DMS 273 (cell line): ENCODE measurements around the gene CIB1.
"Not testable (repeated sequence)": the region's sequence is repeated elsewhere in the genome, so short reads cannot be mapped to it uniquely, and the experiment has no call there.

Source experiments
- DNase-seq: peaks from one replicate; lab custom pipeline; 2025; ENCODE audit not compliant: unreplicated experiment; lab: John Stamatoyannopoulos, UW

The CIB1 gene

GRCh38 chr15:90201130-90201943, 32.4 kb downstream of the CIB1 start, which contains the start of gene SEMA4B:
Gene SEMA4B, plus strand, starts transcription at chr15:90201330. Its CDS starts 249 bp downstream, at chr15:90201579.
- peak; percentile 78 for DNase-seq

DNA sequence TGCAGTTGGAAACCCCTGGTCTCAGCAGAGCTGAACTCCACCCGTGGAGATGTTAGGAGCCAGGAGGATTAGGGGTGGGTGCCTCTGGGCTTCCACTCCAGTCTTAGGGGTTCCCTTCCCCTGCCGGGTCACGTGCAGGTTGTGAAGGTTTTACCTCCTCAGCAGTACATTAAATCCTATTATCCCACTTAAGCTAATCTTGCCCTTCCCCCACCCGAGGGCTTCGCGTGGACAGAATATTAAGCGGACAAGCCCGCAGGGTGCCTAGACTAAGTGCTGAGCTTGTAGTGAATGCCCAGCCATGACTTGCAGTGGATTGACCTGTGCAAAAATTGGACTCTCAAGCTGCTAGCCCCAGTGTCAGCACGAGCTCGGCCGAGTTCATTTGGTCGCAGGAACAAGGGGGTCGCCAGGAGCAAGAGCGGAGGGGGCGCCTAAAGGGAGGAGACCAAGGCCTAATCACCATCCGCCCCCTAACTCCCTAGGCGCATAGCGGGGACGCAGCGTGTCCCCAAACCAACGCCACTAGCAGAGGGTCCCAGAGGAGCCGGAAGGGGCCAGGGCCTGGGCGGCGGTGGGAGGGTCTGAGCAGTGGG, 33.1 kb downstream of the CIB1 start:
- no peak for DNase-seq

DNA sequence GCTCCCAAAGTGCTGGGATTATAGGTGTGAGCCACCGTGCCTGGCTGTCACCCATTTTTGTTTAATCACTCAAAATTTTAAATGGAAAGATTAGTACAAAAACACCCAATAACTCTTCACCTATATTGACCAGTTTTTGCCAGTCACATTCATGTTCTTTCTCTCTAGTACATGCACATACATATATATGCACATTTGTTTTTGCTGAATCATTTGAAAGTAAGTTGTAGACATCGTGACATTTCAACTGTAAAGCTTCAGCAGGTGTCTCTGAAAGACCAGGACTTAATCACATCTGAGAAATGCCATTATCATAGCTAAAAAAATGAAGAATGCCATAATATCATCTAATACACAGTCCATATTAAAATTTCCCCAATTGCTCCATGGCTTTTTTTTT, 39.1 kb downstream of the CIB1 start:
- no peak for DNase-seq

DNA sequence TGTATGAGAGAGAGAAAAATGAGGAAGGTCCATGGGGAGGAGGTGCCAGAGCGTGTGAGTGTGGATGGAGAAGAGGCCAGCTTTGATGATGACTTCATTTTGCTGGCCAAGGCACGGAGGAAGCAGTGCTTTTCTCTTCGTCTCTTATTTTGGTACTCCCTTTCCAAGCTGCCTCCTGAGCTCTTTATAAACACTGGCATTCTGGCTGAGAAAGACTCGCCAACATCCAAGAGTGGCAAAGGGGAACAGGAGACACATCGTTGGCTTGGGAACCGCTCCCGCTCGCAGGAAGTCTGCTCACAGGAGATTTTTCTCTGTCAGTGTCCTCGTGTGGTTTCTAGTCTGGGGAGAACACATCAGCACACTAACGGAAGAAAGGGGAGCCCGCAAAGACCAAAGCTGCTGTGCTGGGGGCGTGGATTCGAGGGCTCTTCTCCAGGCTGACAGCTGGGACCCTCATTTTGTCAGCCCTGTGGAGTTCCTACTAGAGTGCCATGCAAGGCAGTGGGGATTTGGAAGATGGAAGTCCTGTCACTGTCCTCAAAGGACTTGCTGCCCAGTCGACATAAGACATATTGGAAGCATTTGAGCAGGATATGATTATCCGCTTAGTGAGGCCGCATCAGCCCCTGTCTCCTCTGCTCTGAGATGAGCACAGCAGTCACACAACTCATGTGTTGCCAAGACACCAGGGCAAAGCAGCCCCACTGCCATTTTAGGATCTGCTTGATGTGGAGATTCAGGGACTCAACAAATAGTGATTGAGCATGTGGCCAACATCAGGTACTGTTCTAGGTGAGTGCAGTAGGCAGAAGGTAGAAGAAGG, 40.6 kb downstream of the CIB1 start:
- DNase-seq: no peak

GRCh38 chr15:90191794-90192509, 41.8 kb downstream of the CIB1 start:
- peak; percentile 87 for DNase-seq

DNA sequence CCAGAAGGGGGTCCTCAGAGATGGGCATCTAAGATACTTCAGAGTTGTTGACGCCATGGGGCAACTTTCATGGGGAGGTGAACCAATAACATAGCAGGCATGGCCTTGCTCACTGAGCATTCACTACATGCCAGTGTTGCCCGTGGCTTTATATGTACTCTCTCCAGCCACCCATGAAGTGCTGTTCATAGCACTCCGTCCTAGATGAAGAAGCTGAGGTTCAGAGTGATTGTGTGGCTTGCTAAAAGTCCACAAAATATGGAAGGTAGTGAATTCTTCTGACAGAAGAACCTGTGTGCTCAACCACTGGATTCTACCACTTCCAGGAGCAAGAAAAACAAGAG, 42.4 kb downstream of the CIB1 start:
- DNase-seq: no peak

DNA sequence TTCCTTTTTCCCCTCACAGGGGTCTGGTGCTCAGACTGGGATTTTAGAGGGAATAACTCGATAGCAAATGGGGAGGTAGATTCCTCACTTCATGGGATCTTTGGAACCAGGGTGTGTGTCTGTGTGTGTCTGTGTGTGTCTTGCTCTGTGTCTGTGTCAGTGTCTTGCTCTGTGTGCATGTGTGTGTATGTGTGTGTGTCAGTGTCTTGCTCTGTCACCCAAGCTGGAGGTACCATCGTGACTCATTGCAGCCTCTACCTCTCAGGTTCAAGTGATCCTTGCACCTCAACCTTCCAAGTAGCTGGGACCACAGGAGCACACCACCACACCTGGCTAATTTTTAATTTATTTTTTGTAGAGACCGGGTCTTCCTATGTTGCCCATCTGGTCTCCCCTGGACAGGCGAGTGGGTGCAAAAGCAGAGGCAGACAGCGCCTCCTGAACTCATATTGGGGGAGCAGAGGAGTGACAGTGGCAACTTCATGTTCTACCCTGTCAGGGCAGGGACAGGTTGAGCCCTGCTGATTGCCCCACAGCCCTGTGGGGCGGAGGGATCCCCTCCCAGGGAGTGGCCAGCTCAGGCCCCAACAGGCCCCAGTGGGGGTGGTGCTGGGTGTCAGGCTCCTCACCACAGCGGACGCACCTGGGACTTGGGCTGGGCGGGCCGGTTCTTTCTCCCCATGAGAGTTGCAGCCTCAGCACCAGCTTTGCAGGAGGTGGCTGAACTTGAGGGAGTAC, 43.0 kb downstream of the CIB1 start:
- no peak for DNase-seq

- no peak for DNase-seq
Observed at GRCh38 chr15:90189781-90190467, 43.8 kb downstream of the CIB1 start.

DNA sequence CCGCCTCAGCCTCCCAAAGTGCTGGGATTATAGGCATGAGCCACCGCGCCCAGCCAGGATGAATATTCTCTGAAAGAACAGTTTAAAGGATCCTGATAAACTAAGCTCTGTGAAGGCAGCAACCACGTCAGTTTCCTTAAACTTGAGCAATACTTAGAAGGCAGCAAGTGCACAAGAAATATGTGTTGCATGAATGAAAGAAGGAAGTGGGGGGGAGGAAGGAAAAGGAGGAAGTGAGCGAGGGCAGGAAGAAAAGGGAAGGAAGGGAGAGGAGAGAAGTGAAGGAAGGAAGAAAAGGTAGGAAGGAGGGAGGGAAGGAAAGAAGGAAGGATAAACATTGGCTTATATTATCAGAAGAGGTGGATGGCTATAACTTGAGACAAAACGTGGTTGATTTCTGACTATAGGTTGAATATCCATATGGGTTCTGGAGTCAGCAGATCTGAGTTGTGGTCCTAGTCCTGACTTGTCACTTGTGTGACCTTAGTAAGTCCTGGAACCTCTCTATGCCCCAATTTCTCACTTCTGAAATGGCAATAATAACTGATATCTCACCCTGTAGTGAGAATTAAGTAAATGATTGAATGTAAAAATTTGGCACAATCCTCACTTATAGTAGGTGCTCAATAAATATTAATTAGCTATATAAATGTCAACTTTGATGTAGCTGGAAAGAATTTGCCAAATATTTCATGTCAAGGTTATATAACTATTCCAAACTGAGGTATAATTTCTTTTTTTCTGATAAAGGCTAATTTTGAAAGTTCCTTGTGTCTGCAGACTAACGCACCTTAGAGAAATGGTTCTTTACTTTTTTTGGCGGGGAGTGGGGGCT, 44.6 kb downstream of the CIB1 start:
- no peak for DNase-seq

DNA sequence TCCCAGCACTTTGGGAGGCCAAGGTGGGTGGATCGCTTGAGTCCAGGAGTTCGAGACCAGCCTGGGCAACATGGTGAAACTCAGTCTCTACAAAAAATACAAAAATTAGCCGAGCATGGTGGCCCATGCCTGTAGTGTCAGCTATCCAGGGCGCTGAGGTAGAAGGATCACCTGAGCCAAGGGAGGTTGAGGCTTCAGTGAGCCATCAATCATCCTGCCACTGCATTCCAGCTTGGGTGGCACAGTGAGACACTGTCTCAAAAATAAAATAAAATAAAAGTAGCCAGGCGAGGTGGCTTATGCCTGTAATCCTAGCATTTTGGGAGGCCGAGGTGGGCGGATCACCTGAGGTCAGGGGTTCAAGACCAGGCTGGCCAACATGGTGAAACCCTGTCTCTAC, 45.7 kb downstream of the CIB1 start:
- DNase-seq: not testable (repeated sequence)

DNA sequence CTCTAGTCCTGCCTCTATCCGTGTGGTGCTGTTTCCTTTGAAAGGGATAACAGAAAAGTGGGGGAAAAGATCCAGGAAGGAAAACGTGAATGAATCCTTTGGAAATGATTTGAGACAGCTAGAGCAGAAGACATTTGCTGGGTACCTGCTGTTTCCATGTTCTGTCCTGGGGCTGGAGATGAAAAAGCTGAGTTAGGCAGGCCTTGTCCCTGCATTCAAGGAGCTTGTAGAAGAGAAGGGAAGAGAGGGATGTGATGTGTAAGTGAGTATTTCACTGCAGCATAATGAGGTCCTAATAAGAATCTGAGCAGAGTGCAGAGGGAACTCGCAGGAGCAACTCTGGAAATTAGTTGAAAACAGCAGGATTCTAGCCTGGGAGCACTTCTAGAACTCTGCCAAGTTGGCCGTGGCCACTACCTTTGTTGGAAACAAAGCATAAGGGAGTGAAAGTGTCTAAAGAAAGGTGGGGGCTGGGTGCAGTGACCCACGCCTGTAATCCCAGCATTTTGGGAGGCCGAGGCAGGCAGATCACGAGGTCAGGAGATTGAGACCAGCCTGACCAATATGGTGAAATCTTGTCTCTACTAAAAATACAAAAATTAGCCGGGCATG, 46.4 kb downstream of the CIB1 start:
- no peak for DNase-seq

- peak; percentile 88 for DNase-seq
Observed at GRCh38 chr15:90184786-90185704, 48.7 kb downstream of the CIB1 start.

GRCh38 chr15:90184119-90184785, 49.5 kb downstream of the CIB1 start:
- peak; percentile 68 for DNase-seq

- DNase-seq: no peak
Observed at GRCh38 chr15:90181776-90182175, 52.0 kb downstream of the CIB1 start.
